ENCODE data around the gene FBXO27. TPM values are rescaled to one million over a fixed set of nuclear protein-coding genes. Genes with fewer than 3 reads are reported as not detected.

FBXO27 gene
- total and polyA plus RNA-seq, 7 donors = 0.03 to 10.7 (median 0.77) TPM

- ATAC-seq (no peak), DNase-seq (no peak)
- no peaks in the 10 kb centered on the region for H3K36me3 ChIP-seq (ENCODE audit: insufficient read depth in 1 of 2, low read depth in 1 of 2)
- no peaks in the 10 kb centered on the region for H3K9me3 ChIP-seq
- TF ChIP-seq CTCF (IDR thresholded peaks at IDR 0.05) = no peak
- WGBS, 3 donors = 91 to 94% (median 94%) methylated on average over 6 of the region's 6 CpGs
- no peak overlapping the region for H3K27ac ChIP-seq
- no peak overlapping the region for H3K4me3 ChIP-seq
- no peaks in the 10 kb centered on the region for H3K27me3 ChIP-seq (ENCODE audit: insufficient read depth in 3 of 3, low read length in 2 of 3)
- intact Hi-C loops (cut with DNase I) = no loop called here
- H3K4me1 ChIP-seq = no peaks in the 10 kb centered on the region
Observed at GRCh38 chr19:39008137-39008536, 24.2 kb downstream of the FBXO27 start.

- no peak overlapping the region for H3K4me3 ChIP-seq
- DNase-seq = no peak
- TF ChIP-seq CTCF (IDR thresholded peaks at IDR 0.05) = no peak
- H3K9me3 ChIP-seq = no peaks in the 10 kb centered on the region
- no peak for ATAC-seq
- no peak overlapping the region for H3K27ac ChIP-seq
- H3K36me3 ChIP-seq (ENCODE audit: insufficient read depth in 1 of 2, low read depth in 1 of 2) = no peaks in the 10 kb centered on the region
- intact Hi-C loops (cut with DNase I) = no loop called here
- H3K27me3 ChIP-seq (ENCODE audit: insufficient read depth in 3 of 3, low read length in 2 of 3) = no peaks in the 10 kb centered on the region
- H3K4me1 ChIP-seq = no peaks in the 10 kb centered on the region
- 22 to 33% (median 28%) methylated on average over 3 of the region's 3 CpGs for WGBS, 3 donors
Observed at GRCh38 chr19:39007096-39007495, 25.3 kb downstream of the FBXO27 start.

- DNase-seq = no peak
- Histone ChIP-seq H3K36me3 (ENCODE audit: insufficient read depth in 1 of 2, low read depth in 1 of 2) (no peaks in the 10 kb centered on the region), H3K27ac (no peak overlapping the region), H3K4me3 (no peak overlapping the region), H3K27me3 (ENCODE audit: insufficient read depth in 3 of 3, low read length in 2 of 3) (no peaks in the 10 kb centered on the region), H3K9me3 (no peaks in the 10 kb centered on the region), H3K4me1 (no peaks in the 10 kb centered on the region)
- intact Hi-C loops (cut with DNase I) = no loop called here
- no peak for TF ChIP-seq CTCF (IDR thresholded peaks at IDR 0.05)
- 72 to 76% (median 73%) methylated on average over 9 of the region's 9 CpGs for WGBS, 3 donors
- ATAC-seq = no peak
Observed at GRCh38 chr19:39004403-39004802, 27.9 kb downstream of the FBXO27 start.

GRCh38 chr19:39003796-39004195 is 28.6 kb downstream of the FBXO27 start:
- H3K27me3 ChIP-seq (ENCODE audit: insufficient read depth in 3 of 3, low read length in 2 of 3) = no peaks in the 10 kb centered on the region
- ATAC-seq (no peak), DNase-seq (no peak)
- intact Hi-C loops (cut with DNase I) = no loop called here
- TF ChIP-seq CTCF (IDR thresholded peaks at IDR 0.05) = no peak
- no peak overlapping the region for H3K27ac ChIP-seq
- 71 to 85% (median 84%) methylated on average over 4 of the region's 4 CpGs for WGBS, 3 donors
- no peaks in the 10 kb centered on the region for H3K36me3 ChIP-seq (ENCODE audit: insufficient read depth in 1 of 2, low read depth in 1 of 2)
- no peaks in the 10 kb centered on the region for H3K9me3 ChIP-seq
- H3K4me3 ChIP-seq = no peak overlapping the region
- no peaks in the 10 kb centered on the region for H3K4me1 ChIP-seq

GRCh38 chr19:39003188-39003587 is 29.2 kb downstream of the FBXO27 start:
- ATAC-seq = no peak
- no peak overlapping the region for H3K27ac ChIP-seq
- no peaks in the 10 kb centered on the region for H3K4me1 ChIP-seq
- H3K27me3 ChIP-seq (ENCODE audit: insufficient read depth in 3 of 3, low read length in 2 of 3) = no peaks in the 10 kb centered on the region
- 74 to 77% (median 75%) methylated on average over 4 of the region's 4 CpGs for WGBS, 3 donors
- H3K9me3 ChIP-seq = no peaks in the 10 kb centered on the region
- DNase-seq = no peak
- no peaks in the 10 kb centered on the region for H3K36me3 ChIP-seq (ENCODE audit: insufficient read depth in 1 of 2, low read depth in 1 of 2)
- TF ChIP-seq CTCF (IDR thresholded peaks at IDR 0.05) = no peak
- intact Hi-C loops (cut with DNase I) = no loop called here
- H3K4me3 ChIP-seq = no peak overlapping the region
